Esophagus mucosa (tissue), 1 donor: ENCODE data around the gene OBSL1. TPM values are rescaled to one million over a fixed set of nuclear protein-coding genes. Genes with fewer than 3 reads are reported as not detected.
A peak's percentile ranks its signal among the peaks of the same experiment; 100 is the strongest.

Experiments
- ATAC-seq: fragments of 200-7000 bp; cut with Tn5 transposase; one replicate; pipeline ENCODE4 v1.9.1; 2020
- total RNA-seq: library from RNA; stranded (reverse); gene quantifications from one replicate; pipeline ENCODE4 v1.2.4, GENCODE V29; 2023
- donor health status: DM: yes; HTN: yes; CAD: no.

OBSL1 gene
- total RNA-seq, 1 donor from 2014 or later: 13.0 TPM

DNA sequence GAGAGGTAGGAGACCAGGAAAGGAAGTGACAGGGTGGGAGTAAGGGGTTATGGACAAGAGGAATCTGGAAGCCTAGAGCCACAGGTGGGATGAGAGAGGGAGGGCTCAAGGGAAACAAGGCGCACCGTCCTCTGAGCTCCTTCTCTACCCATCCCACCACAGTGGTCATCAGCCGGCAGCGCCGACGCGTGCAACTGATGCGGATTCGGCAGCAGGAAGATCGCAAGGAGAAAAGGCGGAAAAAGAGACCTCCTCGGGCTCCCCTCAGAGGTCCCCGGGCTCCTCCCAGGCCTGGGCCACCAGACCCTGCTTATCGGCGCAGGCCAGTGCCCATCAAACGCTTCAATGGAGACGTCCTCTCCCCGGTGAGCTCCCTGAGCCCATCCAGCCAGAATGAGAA is 22.3 kb downstream of the OBSL1 start:
- ATAC-seq: no peak

DNA sequence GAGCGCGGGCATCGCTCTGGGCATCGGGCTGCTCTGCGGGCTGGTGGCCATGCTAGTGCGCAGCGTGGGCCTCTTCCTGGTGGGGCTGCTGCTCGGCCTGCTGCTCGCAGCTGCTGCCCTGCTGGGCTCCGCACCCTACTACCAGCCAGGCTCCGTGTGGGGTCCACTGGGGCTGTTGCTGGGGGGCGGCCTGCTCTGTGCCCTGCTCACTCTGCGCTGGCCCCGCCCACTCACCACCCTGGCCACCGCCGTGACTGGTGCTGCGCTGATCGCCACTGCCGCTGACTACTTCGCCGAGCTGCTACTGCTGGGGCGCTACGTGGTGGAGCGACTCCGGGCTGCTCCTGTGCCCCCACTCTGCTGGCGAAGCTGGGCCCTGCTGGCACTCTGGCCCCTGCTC is 23.7 kb downstream of the OBSL1 start:
- ATAC-seq: no peak

DNA sequence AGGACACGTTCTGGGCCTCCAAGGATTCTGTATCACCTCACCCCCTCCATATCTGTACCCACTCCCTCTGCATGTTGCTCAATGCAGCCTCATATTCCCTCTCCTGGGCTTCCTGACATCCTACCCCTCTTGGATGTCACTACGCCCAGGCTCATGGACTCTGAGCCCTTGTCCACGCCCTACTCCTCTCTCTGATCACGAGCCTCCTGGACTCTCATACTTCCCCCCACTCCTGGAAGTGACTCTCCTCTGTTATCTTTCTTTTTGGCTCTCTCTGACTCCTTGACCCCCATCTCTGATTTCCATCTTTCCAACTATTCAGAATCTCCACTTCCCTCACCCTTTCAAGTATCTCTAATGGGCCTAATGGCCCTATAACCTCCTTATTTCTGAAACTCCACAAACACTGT is 25.4 kb downstream of the OBSL1 start:
- ATAC-seq: no peak

DNA sequence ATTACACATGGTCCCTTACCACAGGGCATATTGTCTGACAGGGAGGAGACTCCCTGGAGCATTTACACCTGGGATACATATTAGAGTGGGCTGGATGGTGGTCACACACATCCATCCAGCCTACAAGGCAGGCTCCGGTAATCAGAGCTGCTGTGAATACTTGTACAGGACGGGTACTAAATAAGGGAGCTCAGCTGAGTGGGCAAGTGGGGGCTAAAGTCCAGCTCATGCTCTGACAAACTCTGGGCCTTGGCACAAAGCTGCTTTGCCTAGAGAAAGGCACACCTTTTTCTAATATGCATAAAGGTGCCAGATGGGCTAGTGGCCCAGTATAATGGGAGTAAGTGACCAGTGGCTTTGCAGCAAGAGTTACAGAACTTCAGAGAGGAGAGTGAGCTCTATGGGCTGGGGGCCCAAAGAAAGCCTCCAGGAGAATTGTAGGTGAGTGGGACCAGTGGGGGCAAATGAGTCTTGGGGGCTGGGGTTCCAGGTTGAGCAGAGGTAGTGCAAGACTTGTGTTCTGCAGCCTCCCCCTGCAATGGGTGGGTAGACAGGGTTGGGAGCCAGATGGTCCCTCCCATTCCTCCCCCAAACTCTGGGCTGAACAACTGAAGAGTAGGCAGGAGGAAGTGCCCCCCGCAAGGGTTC is 25.9 kb downstream of the OBSL1 start:
- no peak for ATAC-seq

DNA sequence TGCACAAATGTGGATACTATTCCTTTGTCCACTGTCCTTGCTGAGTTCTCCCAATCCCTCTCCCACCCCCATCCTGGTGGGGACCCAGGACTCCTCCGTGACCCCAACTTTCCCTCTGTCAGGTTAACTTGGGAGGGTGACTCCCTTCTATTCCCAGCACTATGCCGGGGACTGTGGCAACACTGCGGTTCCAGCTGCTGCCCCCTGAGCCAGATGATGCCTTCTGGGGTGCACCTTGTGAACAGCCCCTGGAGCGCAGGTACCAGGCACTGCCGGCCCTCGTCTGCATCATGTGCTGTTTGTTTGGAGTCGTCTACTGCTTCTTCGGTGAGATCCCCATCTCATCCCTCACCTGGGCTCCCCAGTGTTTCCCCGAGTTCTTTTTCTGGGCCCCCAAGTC is 26.8 kb downstream of the OBSL1 start:
- ATAC-seq: no peak

DNA sequence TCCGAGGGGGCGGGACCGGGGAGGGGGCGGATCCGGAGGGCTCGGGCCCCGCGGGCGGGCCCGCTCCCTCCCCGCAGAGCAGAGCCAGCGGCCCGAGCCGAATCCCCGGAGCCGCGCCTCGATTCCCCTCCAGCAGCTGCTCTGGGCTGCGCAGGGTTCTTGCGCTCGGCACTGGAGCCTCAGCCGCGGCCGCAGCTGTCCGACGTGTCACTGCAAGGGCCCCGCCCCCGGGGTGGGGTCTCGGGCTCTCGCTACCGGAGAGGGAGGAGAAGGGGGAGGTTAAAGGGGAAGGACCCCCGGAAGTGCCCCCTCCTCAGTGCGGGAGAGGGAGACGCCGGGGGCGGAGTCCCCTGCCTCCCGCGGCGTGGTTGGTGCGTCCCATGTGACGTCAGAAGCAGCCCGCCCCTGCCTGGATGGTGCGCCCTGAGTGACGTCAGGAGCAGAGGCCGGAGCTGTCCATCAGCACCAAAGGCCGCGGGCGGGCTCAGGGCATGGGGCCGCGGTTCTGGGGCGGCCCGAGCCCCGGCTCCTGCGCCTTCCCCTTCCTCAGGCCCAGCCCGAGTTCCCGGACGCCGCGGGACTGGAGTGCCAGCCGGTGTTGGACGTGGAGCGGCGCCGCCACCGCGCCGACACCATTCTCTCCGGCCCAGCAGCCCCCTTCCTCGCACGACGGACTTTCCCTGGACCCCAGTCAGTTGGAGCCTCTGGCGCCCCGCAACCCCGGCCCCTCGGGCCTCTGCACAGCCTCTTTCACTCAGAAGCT is 27.6 kb downstream of the OBSL1 start, which contains the start of the genes CHPF and TMEM198:
Gene CHPF, minus strand, starts transcription at position 214 of the 763 bp plus-strand sequence. CDS start 271 bp downstream, outside the sequence.
Gene TMEM198, plus strand, starts transcription at position 433 of the 763 bp plus-strand sequence. CDS start 700 bp downstream, outside the sequence.
- ATAC-seq: peak; percentile 92

DNA sequence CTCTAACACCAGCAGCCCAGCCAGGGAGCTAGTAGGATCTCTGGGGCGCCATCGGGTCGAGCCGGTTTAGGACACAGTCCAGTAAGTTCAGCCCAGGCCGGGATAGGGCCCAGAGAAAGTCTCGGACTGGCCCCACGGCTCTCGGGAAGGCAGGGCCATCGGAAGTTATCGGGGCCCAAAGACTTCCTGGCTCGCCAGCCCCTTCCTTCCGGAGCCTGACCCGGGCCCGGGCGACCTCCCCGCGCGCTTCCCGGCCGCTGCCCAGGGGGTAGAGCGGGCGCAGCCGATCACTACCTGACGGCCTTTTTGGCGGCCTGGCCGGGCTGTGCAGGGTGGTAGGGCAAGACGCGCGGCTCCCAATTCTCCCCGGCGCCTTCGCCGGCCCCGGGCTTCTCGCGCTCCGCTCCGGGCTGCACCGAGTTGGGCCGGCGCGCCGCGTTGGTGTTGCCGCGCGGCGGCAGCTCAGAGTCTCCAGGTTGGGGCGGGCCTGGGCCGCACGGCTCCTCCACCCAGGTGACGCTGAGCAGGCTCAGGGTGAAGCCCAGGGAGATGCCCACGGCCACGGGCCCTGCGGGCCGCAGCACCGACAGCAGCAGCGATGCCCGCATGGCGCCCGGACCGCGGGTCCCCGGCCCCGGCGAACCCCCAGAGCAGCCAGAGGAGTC is 28.3 kb downstream of the OBSL1 start:
- ATAC-seq: peak; percentile 57

DNA sequence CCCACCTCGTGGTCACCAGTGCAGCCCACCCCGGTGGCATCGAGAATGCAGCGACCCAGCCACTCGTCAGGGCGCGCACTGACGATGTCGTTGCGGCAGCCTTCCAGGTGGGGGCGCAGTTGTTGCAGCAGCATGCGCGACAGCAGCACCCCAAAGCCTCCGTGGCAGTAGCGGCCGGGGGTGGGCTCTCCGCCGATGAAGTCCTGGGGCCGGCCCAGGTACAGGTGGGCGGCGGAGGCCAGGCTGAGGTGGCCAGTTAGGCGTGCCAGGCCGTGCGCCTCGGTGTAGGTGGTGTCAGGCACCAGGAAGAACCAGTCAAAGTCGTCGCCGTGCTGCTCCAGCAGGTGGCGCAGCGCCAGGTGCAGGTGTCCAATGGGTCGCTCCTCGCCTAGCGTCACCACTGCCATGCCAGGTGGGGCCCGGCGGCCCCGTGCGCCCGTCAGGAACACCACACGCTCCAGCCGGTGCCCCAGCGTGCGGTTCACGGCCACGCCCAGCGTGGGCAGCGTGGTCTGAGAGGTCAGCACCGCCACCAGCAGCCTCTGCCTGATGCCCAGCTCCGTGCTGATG is 29.6 kb downstream of the OBSL1 start:
- ATAC-seq: peak; percentile 38

DNA sequence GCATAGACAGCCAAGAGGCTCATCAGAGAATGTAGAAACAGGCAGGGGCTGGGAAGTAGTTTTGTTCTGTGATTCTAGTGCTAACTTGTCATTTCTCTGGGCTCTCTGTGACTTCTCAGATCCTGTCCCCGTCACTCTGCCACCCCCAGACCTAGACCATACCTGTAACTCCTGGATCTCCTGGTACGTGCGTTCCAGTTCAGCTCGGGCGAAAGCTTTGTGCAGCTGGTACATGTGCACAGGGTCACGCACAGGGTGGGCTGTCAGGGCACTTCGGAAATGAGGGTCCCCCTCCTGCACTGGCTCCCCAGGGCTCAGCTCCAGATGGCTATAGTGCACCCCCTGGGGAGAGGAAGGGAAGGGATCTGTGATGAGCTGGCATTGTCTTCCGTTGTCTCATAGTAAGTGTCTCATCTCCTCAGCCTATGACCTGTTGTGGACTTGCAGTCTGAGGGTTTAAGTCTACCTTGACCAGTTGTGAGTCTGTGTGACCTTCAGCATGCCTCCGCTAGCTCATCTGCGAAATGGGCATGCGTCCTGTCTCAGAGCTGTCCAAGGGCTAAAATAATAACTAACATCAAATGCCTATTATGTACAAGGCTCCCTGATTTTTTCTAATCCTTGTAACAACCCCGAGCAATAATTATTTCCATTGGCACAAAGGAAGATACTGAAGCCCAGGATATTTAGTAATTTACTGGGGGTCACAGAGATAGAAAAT is 30.4 kb downstream of the OBSL1 start:
- no peak for ATAC-seq

DNA sequence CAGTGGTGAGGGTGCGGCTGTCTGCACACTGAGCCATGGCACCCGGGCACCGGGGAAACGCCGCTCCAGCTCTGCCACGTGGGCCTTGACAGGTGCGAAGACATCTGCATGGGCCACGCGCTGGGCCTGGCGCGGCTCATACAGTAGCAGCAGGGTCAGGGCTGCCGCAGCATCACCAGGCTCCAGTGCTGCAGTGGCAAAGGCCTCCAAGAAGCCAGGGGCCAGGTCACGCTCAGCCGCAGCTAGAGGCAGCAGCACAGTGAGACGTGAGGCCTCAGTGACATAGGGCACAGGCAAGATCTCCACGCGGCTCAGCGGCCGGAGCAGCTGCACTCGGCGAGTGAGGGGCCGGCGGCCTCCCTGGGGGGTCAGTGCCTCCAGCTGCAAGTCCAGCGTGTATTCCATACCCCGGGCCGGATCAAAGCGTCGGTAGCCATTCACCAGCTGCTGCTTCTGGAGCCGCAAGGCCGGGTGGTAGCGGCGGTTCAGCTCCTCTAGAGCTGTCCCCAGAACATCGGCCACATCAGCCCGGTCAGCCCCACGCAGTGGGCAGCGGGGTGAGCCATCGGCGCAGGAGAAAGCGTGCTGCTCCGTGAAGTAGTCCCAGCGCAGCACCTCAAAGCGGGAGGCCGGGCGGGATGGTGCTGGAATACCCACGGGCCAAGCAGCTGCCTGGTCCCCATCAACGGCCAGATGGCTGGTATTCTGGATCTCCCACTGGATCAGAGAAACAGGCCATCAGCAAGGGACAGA is 31.2 kb downstream of the OBSL1 start:
- ATAC-seq: no peak

DNA sequence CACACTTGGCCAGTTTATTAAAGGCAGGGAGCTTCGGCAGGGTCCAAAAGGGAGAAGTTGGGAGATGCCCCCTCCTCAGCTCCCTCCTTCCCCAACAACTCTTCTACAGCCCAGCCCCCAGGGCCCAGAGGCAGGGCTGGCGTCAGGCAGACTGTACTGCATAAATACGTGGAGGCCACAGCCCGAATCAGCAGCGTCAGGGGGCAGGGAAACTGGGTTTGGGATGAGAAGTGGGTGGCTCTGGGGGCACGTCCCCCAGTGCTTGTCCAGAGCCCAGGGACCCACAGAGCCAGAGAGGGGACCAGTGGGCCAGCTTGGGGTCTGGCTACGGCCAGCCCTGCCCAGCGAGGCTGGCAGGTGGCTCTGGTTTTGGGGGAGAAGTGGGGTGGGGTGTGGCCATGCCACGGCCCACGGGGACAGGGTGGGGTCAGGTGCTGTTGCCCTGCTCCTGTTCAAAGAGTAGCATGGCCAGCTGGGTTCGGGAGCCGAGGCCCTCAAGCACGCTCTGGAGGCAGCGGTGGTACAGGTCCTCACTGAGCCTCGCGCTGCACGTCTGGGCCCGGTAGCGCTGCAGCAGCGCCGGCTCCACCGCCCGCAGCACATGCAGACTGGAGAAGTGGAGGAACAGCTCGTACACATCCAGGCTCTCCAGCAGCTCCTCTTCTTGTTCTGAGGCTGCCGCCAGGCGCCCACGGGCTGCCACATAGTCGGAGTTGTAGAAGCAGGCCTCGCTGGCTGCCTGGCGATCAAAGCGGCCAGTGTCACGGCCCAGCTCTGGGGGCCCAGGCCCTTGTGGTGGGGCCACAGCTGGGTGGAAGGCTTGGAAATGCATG is 32.2 kb downstream of the OBSL1 start:
- ATAC-seq: no peak

DNA sequence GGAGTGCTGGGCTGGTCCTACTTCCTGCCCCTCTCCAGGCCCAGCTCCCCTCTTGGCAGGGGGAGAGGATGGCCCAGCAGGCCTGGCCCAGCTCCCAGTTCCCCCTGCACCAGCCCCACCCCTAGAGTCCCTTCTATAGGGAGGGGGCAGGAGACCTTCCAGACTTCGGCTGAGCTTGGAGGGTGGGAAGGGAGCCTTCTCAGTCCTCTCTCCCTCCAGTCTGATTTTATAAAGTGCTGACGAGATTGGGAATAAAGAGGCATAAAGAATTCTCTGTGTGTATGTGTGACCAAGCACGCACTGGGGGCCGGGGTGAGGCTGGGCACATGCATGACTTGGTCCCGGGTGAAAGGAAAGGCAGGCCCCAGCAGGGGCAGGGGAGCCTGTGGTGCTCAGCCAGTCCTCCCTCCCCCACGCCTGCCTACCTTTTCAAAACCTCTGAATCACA is 32.8 kb downstream of the OBSL1 start:
- ATAC-seq: no peak

DNA sequence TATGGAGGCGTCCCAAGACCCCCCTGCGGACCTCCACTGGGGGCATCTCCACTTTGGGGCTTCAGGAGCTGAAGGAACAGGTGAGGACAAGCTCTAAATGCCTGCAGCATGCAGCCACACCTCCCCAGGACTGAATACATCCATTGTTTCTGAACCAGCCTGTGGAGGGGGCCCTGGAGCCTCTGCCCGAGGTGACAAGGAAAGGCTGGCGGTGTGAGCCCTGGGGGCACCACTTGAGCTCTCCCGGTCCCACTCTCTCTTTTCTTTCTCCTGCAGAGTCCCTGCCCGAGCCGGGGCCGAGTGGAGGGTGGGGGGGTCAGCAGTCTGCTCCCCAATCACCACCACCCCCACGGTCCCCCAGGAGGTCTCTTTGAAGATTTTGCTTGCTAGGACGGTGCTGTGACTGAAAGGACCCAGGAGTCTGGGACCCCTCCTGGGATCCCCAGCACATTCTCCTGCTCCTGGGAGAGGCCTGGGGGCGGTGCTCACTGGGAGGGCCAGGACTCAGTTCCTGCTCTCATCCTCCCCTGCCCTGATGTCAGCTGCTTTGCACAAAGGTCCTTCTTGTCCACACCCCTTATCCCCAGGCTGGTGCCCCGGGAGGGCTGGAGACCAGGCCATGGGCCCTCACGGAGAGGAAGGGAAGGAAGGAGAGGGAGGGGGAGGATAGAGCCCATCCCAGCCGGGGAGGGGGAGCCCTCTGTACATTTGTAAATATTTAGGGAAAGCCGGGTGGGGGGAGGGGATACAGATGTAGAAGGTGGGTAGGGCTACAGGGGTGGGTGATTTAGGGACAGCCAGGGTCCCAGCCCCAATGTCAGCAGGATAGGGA is 33.5 kb downstream of the OBSL1 start:
- no peak for ATAC-seq

DNA sequence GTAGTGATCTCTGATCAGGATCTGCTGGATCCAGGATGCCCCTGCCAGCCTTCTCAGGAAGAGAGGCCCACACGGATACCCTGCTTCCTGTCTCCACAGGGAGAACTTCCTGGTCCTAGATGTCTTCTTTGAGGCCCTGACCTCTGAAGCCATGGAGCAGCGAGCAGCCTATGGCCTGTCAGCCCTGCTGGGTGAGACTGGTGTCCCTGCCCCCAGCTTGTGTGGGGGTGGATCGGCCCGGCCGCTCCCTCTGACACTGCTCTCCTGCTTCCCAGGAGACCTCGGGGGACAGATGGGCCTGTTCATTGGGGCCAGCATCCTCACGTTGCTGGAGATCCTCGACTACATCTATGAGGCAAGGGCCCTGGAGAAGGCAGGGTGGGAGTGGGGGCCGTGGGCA is 34.4 kb downstream of the OBSL1 start:
- ATAC-seq: no peak

DNA sequence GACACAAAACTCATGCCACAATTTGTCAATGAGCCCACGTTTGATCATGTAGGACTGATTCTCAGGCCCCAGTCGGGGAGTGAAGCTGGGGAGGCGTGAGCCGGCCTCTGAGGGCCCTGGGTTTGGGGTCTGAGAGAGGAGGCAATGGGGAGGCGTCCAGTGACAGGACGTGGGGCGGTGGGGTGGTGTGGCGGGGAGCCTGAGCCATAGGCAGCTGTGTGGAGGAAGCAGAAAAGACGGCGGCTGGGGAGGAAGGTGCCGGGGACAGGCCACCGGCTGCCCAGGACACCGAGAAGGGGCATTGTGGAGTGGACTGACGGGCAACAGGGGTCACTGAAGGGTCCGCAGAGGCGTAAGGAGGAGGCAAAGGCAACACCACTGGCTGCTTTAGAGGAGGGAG is 34.9 kb downstream of the OBSL1 start:
- no peak for ATAC-seq

DNA sequence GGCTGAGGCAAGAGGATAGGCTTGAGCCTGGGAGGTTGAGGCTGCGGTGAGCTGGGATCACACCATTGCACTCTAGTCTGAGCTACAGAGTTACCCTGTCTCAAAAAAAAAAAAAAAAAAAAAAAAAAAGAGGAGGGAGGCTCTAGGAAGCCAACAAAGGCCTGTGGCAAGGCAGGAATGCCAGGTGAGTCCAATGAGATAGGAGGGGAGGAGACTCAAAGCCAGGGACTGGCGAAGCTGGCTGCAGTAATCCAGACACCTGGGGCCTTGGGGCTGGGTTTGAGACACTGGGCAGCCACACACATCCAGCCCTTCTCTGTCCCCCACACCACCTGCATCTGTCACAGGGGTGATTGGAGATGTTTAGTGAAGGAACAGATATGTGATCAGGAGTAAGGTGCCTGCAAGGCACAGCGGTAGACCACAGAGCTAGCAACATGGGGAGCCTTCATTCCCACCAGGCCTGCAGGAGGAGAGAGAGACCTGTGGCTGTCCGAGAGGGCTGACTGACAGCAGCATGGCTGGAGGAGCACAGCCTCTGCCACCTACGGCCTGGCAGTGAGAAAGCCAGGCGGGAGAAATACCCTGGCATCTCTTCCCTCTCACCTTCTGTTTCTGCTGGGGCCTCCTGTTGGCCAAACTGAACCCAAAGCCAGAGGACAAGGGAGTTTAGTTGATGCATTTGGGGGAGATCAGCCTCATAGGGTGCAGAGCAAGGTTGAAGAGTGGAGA is 37.2 kb downstream of the OBSL1 start:
- no peak for ATAC-seq

DNA sequence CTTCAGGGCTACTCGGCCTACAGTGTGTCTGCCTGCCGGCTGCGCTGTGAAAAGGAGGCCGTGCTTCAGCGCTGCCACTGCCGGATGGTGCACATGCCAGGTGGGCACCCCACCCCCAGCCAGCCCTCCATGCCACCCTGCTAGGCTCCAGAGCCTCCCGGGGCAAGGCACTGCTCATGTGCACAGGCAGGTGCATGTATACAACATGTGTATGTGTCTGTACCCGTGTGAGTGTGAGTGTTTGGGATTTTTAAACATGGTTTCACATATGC is 39.0 kb downstream of the OBSL1 start:
- ATAC-seq: no peak

DNA sequence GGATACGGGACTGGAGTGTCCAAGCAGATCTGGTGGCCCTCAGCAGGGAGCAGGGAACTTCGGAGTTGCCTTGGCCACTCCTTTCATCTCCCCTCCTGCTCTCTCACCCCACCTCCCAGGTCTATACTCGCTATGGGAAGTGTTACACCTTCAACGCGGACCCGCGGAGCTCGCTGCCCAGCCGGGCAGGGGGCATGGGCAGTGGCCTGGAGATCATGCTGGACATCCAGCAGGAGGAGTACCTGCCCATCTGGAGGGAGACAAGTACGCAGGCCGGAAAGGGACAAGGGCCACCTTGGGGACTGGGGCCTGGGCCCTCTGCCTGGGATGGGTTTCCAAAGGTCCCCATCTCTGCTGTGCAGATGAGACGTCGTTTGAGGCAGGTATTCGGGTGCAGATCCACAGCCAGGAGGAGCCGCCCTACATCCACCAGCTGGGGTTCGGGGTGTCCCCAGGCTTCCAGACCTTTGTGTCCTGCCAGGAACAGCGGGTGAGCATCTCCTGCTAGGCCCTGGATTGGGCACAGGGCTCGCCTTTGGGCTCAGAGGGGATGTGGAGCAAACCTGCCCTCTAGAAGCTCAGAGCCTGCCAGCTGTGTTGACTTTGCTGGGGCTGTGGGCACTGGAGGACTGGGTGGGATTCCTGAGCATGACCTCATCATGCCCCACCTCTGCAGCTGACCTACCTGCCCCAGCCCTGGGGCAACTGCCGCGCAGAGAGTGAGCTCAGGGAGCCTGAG is 39.5 kb downstream of the OBSL1 start:
- no peak for ATAC-seq
